HepG2 (cell line): ENCODE data around the gene PLD2. TPM values are rescaled to one million over a fixed set of nuclear protein-coding genes. Genes with fewer than 3 reads are reported as not detected.
A peak's percentile ranks its signal among the peaks of the same experiment; 100 is the strongest.

Experiments
- ARNT ChIP-seq: fragments of 450-650 bp; IDR thresholded peaks from 2 replicates; pipeline ENCODE4 v1.6.1; 2017
- CREM ChIP-seq, 2 experiments: sonication (generic) in 1 of 2; formaldehyde crosslinking in 1 of 2; IDR thresholded peaks; 2 replicates each; pipeline versions ENCODE4 v1.4.0 to v1.6.1; 2016 to 2020; ENCODE audit warnings: antibody characterized with exemption in 1 of 2, mild to moderate bottlenecking in 1 of 2, missing genetic modification reagents in 1 of 2
- GFI1 ChIP-seq: sonication (generic); formaldehyde crosslinking; IDR thresholded peaks from 2 replicates; pipeline ENCODE4 v1.5.0; 2020; ENCODE audit warnings: missing genetic modification reagents, mild to moderate bottlenecking, borderline replicate concordance
- KLF12 ChIP-seq: sonication (generic); formaldehyde crosslinking; IDR thresholded peaks from 2 replicates; pipeline ENCODE4 v1.4.0; 2020; ENCODE audit warnings: missing genetic modification reagents, borderline replicate concordance
- KLF9 ChIP-seq: IDR thresholded peaks from 2 replicates; pipeline ENCODE4 v1.6.1; 2016; ENCODE audit warnings: low read depth
- MXD4 ChIP-seq: IDR thresholded peaks from 2 replicates; pipeline ENCODE4 v1.6.1; 2016; ENCODE audit warnings: mild to moderate bottlenecking, missing biosample characterization, missing genetic modification reagents
- NR3C1 ChIP-seq: sonication (generic); formaldehyde crosslinking; IDR thresholded peaks from 2 replicates; pipeline ENCODE4 v1.4.0; 2020; ENCODE audit warnings: missing genetic modification reagents
- PHF21A ChIP-seq: sonication (generic); formaldehyde crosslinking; IDR thresholded peaks from 2 replicates; pipeline ENCODE4 v1.5.0; 2020; ENCODE audit warnings: mild to moderate bottlenecking, missing genetic modification reagents
- SATB2 ChIP-seq: sonication (generic); formaldehyde crosslinking; IDR thresholded peaks from 2 replicates; pipeline ENCODE4 v1.5.0; 2020; ENCODE audit warnings: missing genetic modification reagents
- SIX4 ChIP-seq: sonication (generic); formaldehyde crosslinking; IDR thresholded peaks from 2 replicates; pipeline ENCODE4 v1.4.0; 2020; ENCODE audit warnings: missing genetic modification reagents
- SMC3 ChIP-seq: IDR thresholded peaks from 2 replicates; pipeline ENCODE4 v1.6.1; 2011; ENCODE audit warnings: low read length, improper control_type of control experiment
- SSRP1 ChIP-seq: IDR thresholded peaks from 2 replicates; pipeline ENCODE4 v1.6.1; 2016; ENCODE audit warnings: control low read depth
- ZNF121 ChIP-seq: sonication (generic); formaldehyde crosslinking; IDR thresholded peaks from 2 replicates; pipeline ENCODE4 v1.5.0; 2020; ENCODE audit warnings: mild to moderate bottlenecking, missing genetic modification reagents
- ZNF761 ChIP-seq: sonication (generic); formaldehyde crosslinking; conservative IDR thresholded peaks from 2 replicates; pipeline ENCODE4 v1.4.0; 2020; ENCODE audit warnings: mild to moderate bottlenecking, missing genetic modification reagents
- ZNF850 ChIP-seq: sonication (generic); formaldehyde crosslinking; conservative IDR thresholded peaks from 2 replicates; pipeline ENCODE4 v1.9.0; 2021; ENCODE audit warnings: mild to moderate bottlenecking, missing genetic modification reagents
- ZSCAN21 ChIP-seq: sonication (generic); formaldehyde crosslinking; IDR thresholded peaks from 2 replicates; pipeline ENCODE4 v1.8.0; 2022; ENCODE audit warnings: mild to moderate bottlenecking, missing genetic modification reagents, moderate library complexity, borderline replicate concordance
- polyA plus RNA-seq, 8 experiments: library from polyadenylated mRNA; depleted of rRNA in 3 of 8; stranded (reverse) in 7 of 8; unstranded in 1 of 8; fragments of >200 nt; fragmentation: Illumina TruSeq in 4 of 8; extraction: Trizol in 4 of 8; gene quantifications; 2 replicates each; pipeline versions ENCODE4 v1.2.1 to v1.2.3, GENCODE V29; 2011 to 2016; ENCODE audit warnings: low read depth in 4 of 8, missing spikeins in 1 of 8, mixed read lengths in 1 of 8; ENCODE audit not compliant: insufficient read depth in 1 of 8
- total RNA-seq, 5 experiments: library from RNA; depleted of rRNA; stranded (reverse); fragments of >200 nt; fragmentation: Illumina TruSeq; extraction: Trizol; gene quantifications; 2 replicates each; pipeline ENCODE4 v1.2.3, GENCODE V29; 2016; ENCODE audit warnings: low read depth in 1 of 5
- TF ChIP-seq, protein P1 (sequence below): sonication (generic); formaldehyde crosslinking; IDR thresholded peaks from 2 replicates; pipeline ENCODE4 v1.4.0; 2020; ENCODE audit warnings: missing genetic modification reagents
- TF ChIP-seq, protein P2 (sequence below): sonication (generic); formaldehyde crosslinking; IDR thresholded peaks from 2 replicates; pipeline ENCODE4 v1.5.1; 2020; ENCODE audit warnings: missing genetic modification reagents, mild to moderate bottlenecking, borderline replicate concordance
- TF ChIP-seq, protein P3 (sequence below): sonication (generic); formaldehyde crosslinking; IDR thresholded peaks from 2 replicates; pipeline ENCODE4 v1.4.0; 2020; ENCODE audit warnings: low read depth, mild to moderate bottlenecking, missing genetic modification reagents
- TF ChIP-seq, protein P4 (sequence below): sonication (generic); formaldehyde crosslinking; IDR thresholded peaks from 2 replicates; pipeline ENCODE4; 2020; ENCODE audit warnings: missing genetic modification reagents, mild to moderate bottlenecking, borderline replicate concordance
- TF ChIP-seq, protein P5 (sequence below): IDR thresholded peaks from 2 replicates; pipeline ENCODE4 v1.6.1; 2016

PLD2 gene
- total and polyA plus RNA-seq, 2 of the 13 experiments (the other 11 are each of a cell fraction or from before 2014, with no cell fraction given), result 13.4 to 29.7 TPM

DNA sequence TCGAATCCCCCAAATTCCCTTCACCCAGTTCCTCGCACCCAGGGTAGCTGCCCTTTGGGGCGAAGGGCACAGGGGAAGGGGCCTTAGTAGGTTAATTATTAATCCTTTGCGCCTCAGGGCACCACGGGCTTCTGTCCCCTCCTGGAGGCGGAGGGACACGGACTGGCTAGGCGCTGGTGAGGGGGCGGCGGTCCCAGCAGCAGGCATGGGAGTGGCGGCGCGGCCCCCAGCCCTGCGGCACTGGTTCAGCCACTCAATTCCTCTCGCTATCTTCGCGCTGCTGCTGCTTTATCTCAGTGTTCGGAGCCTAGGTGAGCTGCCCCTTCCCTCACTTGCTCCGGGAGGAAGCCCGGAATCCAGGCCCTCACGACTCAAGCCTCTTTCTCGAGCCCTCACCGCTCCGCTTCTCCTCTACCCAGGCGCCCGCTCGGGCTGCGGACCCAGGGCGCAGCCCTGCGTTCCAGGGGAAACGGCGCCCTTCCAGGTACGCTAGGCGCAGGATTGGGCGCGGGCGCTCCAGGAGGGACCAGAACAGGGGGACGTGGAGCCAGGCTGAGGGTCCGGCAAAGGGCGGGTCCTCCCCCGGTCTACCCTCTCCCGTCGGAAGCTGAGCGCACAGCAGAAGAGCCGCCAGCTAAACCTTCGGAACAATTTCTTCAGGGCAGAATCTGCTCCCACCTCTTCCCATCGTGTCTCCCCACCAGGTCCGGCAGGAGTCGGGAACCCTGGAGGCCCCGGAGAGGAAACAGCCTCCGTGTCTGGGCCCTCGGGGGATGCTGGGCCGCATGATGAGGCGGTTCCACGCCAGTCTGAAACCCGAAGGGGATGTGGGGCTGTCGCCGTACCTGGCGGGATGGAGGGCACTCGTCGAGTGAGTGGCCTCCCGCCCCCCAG, 17.9 kb upstream of the PLD2 start, which contains the start of gene GLTPD2 (continued):
- TF ChIP-seq, protein P1, sequence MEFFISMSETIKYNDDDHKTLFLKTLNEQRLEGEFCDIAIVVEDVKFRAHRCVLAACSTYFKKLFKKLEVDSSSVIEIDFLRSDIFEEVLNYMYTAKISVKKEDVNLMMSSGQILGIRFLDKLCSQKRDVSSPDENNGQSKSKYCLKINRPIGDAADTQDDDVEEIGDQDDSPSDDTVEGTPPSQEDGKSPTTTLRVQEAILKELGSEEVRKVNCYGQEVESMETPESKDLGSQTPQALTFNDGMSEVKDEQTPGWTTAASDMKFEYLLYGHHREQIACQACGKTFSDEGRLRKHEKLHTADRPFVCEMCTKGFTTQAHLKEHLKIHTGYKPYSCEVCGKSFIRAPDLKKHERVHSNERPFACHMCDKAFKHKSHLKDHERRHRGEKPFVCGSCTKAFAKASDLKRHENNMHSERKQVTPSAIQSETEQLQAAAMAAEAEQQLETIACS (CRISPR knock-in tag), result no peak
- TF ChIP-seq SSRP1 (CRISPR knock-in tag) (no peak), GFI1 (CRISPR knock-in tag) (no peak; the same call in 1 of the 2 replicates), MXD4 (CRISPR knock-in tag) (no peak), SIX4 (CRISPR knock-in tag) (peak; percentile 54; the same call in 1 of the 2 replicates), SMC3 (0 out of 2 replicates have a peak, but pooled peaks have one; percentile 5), ZNF761 (CRISPR knock-in tag) (no peak), SATB2 (CRISPR knock-in tag) (0 out of 2 replicates have a peak, but pooled peaks have one; percentile 14), ZSCAN21 (CRISPR knock-in tag) (no peak), ZNF850 (CRISPR knock-in tag) (no peak), ARNT (no peak), ZNF121 (CRISPR knock-in tag) (no peak), CREM (IDR thresholded peaks at IDR 0.05) (no peak), CREM (CRISPR knock-in tag; IDR thresholded peaks at IDR 0.05) (no peak), KLF12 (CRISPR knock-in tag) (no peak; the same call in 1 of the 2 replicates), NR3C1 (CRISPR knock-in tag) (no peak), KLF9 (no peak), PHF21A (CRISPR knock-in tag) (peak; percentile 57)
- TF ChIP-seq, protein P2, sequence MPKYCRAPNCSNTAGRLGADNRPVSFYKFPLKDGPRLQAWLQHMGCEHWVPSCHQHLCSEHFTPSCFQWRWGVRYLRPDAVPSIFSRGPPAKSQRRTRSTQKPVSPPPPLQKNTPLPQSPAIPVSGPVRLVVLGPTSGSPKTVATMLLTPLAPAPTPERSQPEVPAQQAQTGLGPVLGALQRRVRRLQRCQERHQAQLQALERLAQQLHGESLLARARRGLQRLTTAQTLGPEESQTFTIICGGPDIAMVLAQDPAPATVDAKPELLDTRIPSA (CRISPR knock-in tag), result no peak
- TF ChIP-seq, protein P3, sequence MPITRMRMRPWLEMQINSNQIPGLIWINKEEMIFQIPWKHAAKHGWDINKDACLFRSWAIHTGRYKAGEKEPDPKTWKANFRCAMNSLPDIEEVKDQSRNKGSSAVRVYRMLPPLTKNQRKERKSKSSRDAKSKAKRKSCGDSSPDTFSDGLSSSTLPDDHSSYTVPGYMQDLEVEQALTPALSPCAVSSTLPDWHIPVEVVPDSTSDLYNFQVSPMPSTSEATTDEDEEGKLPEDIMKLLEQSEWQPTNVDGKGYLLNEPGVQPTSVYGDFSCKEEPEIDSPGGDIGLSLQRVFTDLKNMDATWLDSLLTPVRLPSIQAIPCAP (CRISPR knock-in tag), result no peak
- TF ChIP-seq, protein P4, sequence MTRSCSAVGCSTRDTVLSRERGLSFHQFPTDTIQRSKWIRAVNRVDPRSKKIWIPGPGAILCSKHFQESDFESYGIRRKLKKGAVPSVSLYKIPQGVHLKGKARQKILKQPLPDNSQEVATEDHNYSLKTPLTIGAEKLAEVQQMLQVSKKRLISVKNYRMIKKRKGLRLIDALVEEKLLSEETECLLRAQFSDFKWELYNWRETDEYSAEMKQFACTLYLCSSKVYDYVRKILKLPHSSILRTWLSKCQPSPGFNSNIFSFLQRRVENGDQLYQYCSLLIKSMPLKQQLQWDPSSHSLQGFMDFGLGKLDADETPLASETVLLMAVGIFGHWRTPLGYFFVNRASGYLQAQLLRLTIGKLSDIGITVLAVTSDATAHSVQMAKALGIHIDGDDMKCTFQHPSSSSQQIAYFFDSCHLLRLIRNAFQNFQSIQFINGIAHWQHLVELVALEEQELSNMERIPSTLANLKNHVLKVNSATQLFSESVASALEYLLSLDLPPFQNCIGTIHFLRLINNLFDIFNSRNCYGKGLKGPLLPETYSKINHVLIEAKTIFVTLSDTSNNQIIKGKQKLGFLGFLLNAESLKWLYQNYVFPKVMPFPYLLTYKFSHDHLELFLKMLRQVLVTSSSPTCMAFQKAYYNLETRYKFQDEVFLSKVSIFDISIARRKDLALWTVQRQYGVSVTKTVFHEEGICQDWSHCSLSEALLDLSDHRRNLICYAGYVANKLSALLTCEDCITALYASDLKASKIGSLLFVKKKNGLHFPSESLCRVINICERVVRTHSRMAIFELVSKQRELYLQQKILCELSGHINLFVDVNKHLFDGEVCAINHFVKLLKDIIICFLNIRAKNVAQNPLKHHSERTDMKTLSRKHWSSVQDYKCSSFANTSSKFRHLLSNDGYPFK (CRISPR knock-in tag), result no peak; the same call in 1 of the 2 replicates
- TF ChIP-seq, protein P5, sequence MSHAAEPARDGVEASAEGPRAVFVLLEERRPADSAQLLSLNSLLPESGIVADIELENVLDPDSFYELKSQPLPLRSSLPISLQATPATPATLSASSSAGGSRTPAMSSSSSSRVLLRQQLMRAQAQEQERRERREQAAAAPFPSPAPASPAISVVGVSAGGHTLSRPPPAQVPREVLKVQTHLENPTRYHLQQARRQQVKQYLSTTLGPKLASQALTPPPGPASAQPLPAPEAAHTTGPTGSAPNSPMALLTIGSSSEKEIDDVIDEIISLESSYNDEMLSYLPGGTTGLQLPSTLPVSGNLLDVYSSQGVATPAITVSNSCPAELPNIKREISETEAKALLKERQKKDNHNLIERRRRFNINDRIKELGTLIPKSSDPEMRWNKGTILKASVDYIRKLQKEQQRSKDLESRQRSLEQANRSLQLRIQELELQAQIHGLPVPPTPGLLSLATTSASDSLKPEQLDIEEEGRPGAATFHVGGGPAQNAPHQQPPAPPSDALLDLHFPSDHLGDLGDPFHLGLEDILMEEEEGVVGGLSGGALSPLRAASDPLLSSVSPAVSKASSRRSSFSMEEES, result peak; percentile 73
